ENCODE results near the gene UBE2C.

DNA sequence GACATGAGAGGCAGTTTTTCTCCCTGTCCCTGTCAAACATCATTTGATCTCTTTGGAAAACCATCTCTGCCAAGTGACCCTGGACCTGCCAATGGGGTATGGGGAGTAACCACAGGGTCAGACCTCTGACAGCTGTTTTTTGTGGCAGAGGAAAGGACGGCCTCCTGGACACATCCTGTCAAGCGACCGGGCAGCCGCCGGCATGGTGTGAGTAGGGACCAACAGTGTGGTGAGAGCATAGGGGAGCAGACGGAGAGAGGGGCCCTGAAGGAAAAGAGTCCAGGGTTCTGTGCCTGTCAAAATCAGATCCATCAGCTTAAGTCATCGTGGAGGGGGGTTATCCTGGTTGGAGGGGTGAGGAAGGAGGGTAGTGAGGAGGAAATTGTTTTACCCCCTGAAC lies 10.6 kb upstream of the UBE2C start:
- TF ChIP-seq, protein P1, sequence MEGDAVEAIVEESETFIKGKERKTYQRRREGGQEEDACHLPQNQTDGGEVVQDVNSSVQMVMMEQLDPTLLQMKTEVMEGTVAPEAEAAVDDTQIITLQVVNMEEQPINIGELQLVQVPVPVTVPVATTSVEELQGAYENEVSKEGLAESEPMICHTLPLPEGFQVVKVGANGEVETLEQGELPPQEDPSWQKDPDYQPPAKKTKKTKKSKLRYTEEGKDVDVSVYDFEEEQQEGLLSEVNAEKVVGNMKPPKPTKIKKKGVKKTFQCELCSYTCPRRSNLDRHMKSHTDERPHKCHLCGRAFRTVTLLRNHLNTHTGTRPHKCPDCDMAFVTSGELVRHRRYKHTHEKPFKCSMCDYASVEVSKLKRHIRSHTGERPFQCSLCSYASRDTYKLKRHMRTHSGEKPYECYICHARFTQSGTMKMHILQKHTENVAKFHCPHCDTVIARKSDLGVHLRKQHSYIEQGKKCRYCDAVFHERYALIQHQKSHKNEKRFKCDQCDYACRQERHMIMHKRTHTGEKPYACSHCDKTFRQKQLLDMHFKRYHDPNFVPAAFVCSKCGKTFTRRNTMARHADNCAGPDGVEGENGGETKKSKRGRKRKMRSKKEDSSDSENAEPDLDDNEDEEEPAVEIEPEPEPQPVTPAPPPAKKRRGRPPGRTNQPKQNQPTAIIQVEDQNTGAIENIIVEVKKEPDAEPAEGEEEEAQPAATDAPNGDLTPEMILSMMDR (conservative IDR thresholded peaks at IDR 0.05 in 1 of 2, IDR thresholded peaks at IDR 0.05 in 1 of 2; ENCODE audit: low read depth in 1 of 2, low read length in 2 of 2) = no peak
- no peak for TF ChIP-seq EZH2 (IDR thresholded peaks at IDR 0.05; ENCODE audit: low read length, missing control alignments)

All from fibroblast of lung (primary cell).